H1 (cell line): ENCODE measurements around the gene CPXCR1. TPM values are rescaled to one million over a fixed set of nuclear protein-coding genes. Genes with fewer than 3 reads are reported as not detected.

Experiments
- CTCF ChIA-PET: fragments of 300-600 bp; sonication (Branson Sonifier 250); formaldehyde crosslinking; loops from one replicate; lab custom pipeline; 2021; ENCODE audit not compliant: partially characterized antibody; lab: Charles Lee
- POLR2A ChIA-PET: fragments of 300-600 bp; sonication (Branson Sonifier 250); formaldehyde crosslinking; loops from one replicate; lab custom pipeline; 2021; ENCODE audit warnings: inconsistent platforms; ENCODE audit not compliant: partially characterized antibody; lab: Charles Lee
- DNase-seq, 2 experiments: peaks; one replicate each; pipeline versions ENCODE4 v3.0.0 to v3.0.0-alpha.2; 2010 to 2022; ENCODE audit warnings: low spot score in 2 of 2, low read depth in 1 of 2, mixed read lengths in 1 of 2
- FAIRE-seq: peaks from 2 replicates; lab custom pipeline; 2011; peaks lifted over from hg19 to GRCh38; lab: Jason Lieb, UNC
- H2AFZ ChIP-seq: 2 replicates; pipeline ENCODE4 v1.8.1; 2012; ENCODE audit warnings: low read length, inconsistent platforms
- H2AK5ac ChIP-seq: 2 replicates; pipeline ENCODE4 v1.6.1; 2013; ENCODE audit warnings: low read depth, low read length
- H2BK120ac ChIP-seq: replicated peaks from 2 replicates; pipeline ENCODE3; 2013; ENCODE audit warnings: low read depth, low read length, inconsistent platforms
- H2BK12ac ChIP-seq: 2 replicates; pipeline ENCODE4 v1.6.1; 2013; ENCODE audit warnings: low read depth, low read length
- H2BK15ac ChIP-seq: 2 replicates; pipeline ENCODE4 v1.6.1; 2013; ENCODE audit warnings: low read length
- H2BK20ac ChIP-seq: 2 replicates; pipeline ENCODE4 v1.6.1; 2013; ENCODE audit warnings: low read length
- H2BK5ac ChIP-seq: 2 replicates; pipeline ENCODE4 v1.6.1; 2013; ENCODE audit warnings: low read depth, low read length
- H3K14ac ChIP-seq: 2 replicates; pipeline ENCODE4 v1.6.1; 2013; ENCODE audit warnings: inconsistent platforms; ENCODE audit not compliant: insufficient read length
- H3K18ac ChIP-seq: 2 replicates; pipeline ENCODE4 v1.6.1; 2013; ENCODE audit warnings: low read length; ENCODE audit errors: extremely low read depth
- H3K23ac ChIP-seq: 2 replicates; pipeline ENCODE4 v1.6.1; 2013; ENCODE audit warnings: inconsistent platforms; ENCODE audit not compliant: insufficient read length
- H3K23me2 ChIP-seq: 2 replicates; pipeline ENCODE4 v1.6.1; 2013; ENCODE audit warnings: low read depth, low read length
- H3K27ac ChIP-seq: 2 replicates; pipeline ENCODE4 v1.6.1; 2011; ENCODE audit warnings: low read depth, low read length, inconsistent platforms
- H3K27me3 ChIP-seq, 4 experiments: replicated peaks in 1 of 4; 1 replicate in 1 of 4; 2 replicates in 3 of 4; pipeline versions ENCODE4 v1.6.1 to v1.8.1; 2011 to 2013; ENCODE audit warnings: low read length in 3 of 4, mild to moderate bottlenecking in 3 of 4, inconsistent platforms in 2 of 4, mixed read lengths in 2 of 4, moderate library complexity in 1 of 4; ENCODE audit not compliant: control insufficient read depth in 3 of 4, insufficient read depth in 3 of 4; ENCODE audit errors: extremely low read depth in 1 of 4
- H3K36me3 ChIP-seq, 4 experiments: 2 replicates each; pipeline versions ENCODE4 v1.6.1 to v1.8.1; 2011 to 2013; ENCODE audit warnings: mild to moderate bottlenecking in 4 of 4, low read length in 3 of 4, moderate library complexity in 2 of 4, control low read depth in 1 of 4, inconsistent platforms in 1 of 4; ENCODE audit not compliant: insufficient read depth in 4 of 4, control insufficient read depth in 2 of 4
- H3K4ac ChIP-seq: replicated peaks from 2 replicates; pipeline ENCODE3; 2013; ENCODE audit warnings: low read length, low read depth, mixed read lengths, inconsistent platforms; ENCODE audit not compliant: insufficient read length
- H3K4me1 ChIP-seq, 4 experiments: replicated peaks in 1 of 4; 1 replicate in 1 of 4; 2 replicates in 3 of 4; pipeline versions ENCODE4 v1.6.1 to v1.8.1; 2011 to 2013; ENCODE audit warnings: low read length in 3 of 4, inconsistent platforms in 2 of 4, mixed read lengths in 1 of 4; ENCODE audit not compliant: insufficient read depth in 4 of 4, control insufficient read depth in 3 of 4
- H3K4me2 ChIP-seq, 2 experiments: 2 replicates each; pipeline versions ENCODE4 v1.6.1 to v1.8.1; 2011 to 2013; ENCODE audit warnings: low read depth in 2 of 2, low read length in 2 of 2, control low read depth in 1 of 2, inconsistent platforms in 1 of 2, mild to moderate bottlenecking in 1 of 2; ENCODE audit not compliant: insufficient read depth in 1 of 2
- H3K4me3 ChIP-seq, 4 experiments: fragments of 200-600, 300-600 bp in 1 of 4; sonication (generic), shearing (Covaris generic), sonication (Bioruptor Twin) in 1 of 4; 2 replicates each; pipeline versions ENCODE4 v1.5.1 to v1.8.1; 2011 to 2016; ENCODE audit warnings: low read length in 4 of 4, low read depth in 3 of 4, control low read depth in 2 of 4, inconsistent platforms in 2 of 4, mild to moderate bottlenecking in 2 of 4, mixed read lengths in 1 of 4, moderate library complexity in 1 of 4; ENCODE audit not compliant: insufficient read depth in 2 of 4; ENCODE audit errors: extremely low read depth in 1 of 4
- H3K56ac ChIP-seq: replicated peaks from 2 replicates; pipeline ENCODE3; 2013; ENCODE audit warnings: low read depth, mild to moderate bottlenecking, mixed read lengths, low read length, inconsistent platforms; ENCODE audit not compliant: insufficient read length
- H3K79me1 ChIP-seq: 2 replicates; pipeline ENCODE4 v1.6.1; 2013; ENCODE audit warnings: low read depth, low read length, control low read depth
- H3K79me2 ChIP-seq, 2 experiments: 2 replicates each; pipeline versions ENCODE4 v1.6.1 to v1.8.1; 2012 to 2013; ENCODE audit warnings: low read length in 2 of 2, mild to moderate bottlenecking in 2 of 2, inconsistent platforms in 1 of 2; ENCODE audit not compliant: insufficient read depth in 2 of 2, control insufficient read depth in 1 of 2
- H3K9ac ChIP-seq, 4 experiments: replicated peaks in 1 of 4; 1 replicate in 1 of 4; 2 replicates in 3 of 4; pipeline versions ENCODE4 v1.6.1 to v1.8.1; 2011 to 2013; ENCODE audit warnings: low read depth in 3 of 4, low read length in 3 of 4, control low read depth in 2 of 4, mild to moderate bottlenecking in 2 of 4, moderate library complexity in 2 of 4, inconsistent platforms in 1 of 4; ENCODE audit errors: extremely low read depth in 1 of 4
- H3K9me3 ChIP-seq, 2 experiments: 2 replicates each; pipeline versions ENCODE4 v1.6.1 to v1.8.1; 2012 to 2013; ENCODE audit warnings: mild to moderate bottlenecking in 2 of 2, moderate library complexity in 2 of 2, control low read depth in 1 of 2, inconsistent platforms in 1 of 2, low read depth in 1 of 2, low read length in 1 of 2, mixed read lengths in 1 of 2; ENCODE audit not compliant: insufficient read depth in 2 of 2
- H4K20me1 ChIP-seq, 2 experiments: replicated peaks in 1 of 2; 2 replicates each; pipeline versions ENCODE3 to v1.8.1; 2011 to 2013; ENCODE audit warnings: inconsistent platforms in 2 of 2, low read length in 2 of 2, mild to moderate bottlenecking in 1 of 2; ENCODE audit not compliant: insufficient read depth in 2 of 2, control insufficient read depth in 1 of 2
- H4K5ac ChIP-seq: 2 replicates; pipeline ENCODE4 v1.6.1; 2013; ENCODE audit warnings: low read length, low read depth, mixed read lengths, inconsistent platforms; ENCODE audit not compliant: insufficient read length
- H4K8ac ChIP-seq: 2 replicates; pipeline ENCODE4 v1.8.0; 2013; ENCODE audit warnings: mild to moderate bottlenecking, moderate library complexity, low read length, inconsistent platforms; ENCODE audit not compliant: insufficient read depth; ENCODE audit errors: extremely low read depth
- H4K91ac ChIP-seq: replicated peaks from 2 replicates; pipeline ENCODE3; 2013; ENCODE audit warnings: low read length, mixed read lengths, inconsistent platforms; ENCODE audit not compliant: insufficient read length
- CBX8 ChIP-seq: fragments of 300-800, 300-1000 bp; sonication (generic); IDR thresholded peaks from 2 replicates; pipeline ENCODE4 v1.7.1; 2016; ENCODE audit warnings: low read depth, low read length, borderline replicate concordance
- KDM1A ChIP-seq: fragments of 200-600, 300-600 bp; sonication (generic); IDR thresholded peaks from 2 replicates; pipeline ENCODE4 v1.7.1; 2016; ENCODE audit warnings: mild to moderate bottlenecking, low read length, borderline replicate concordance
- RAD21 ChIP-seq, 2 experiments: IDR thresholded peaks in 1 of 2; conservative IDR thresholded peaks in 1 of 2; 2 replicates each; pipeline ENCODE4 v1.6.1; 2011; ENCODE audit warnings: low read depth in 2 of 2, low read length in 2 of 2, improper control_type of control experiment in 1 of 2, inconsistent platforms in 1 of 2, mild to moderate bottlenecking in 1 of 2, moderate library complexity in 1 of 2
- SP2 ChIP-seq: IDR thresholded peaks from 2 replicates; pipeline ENCODE4 v1.6.1; 2012; ENCODE audit warnings: mild to moderate bottlenecking, low read length, inconsistent platforms
- USF2 ChIP-seq: IDR thresholded peaks from 2 replicates; pipeline ENCODE4 v1.6.1; 2011; ENCODE audit warnings: low read length, improper control_type of control experiment
- WGBS, 2 experiments: shearing (Covaris generic) in 1 of 2; methylation state at CpG; one replicate each; pipeline versions ENCODE4 v1.1.6 to v1.1.7; 2013 to 2015; ENCODE audit warnings: low lambda C conversion rate in 2 of 2, mixed read lengths in 2 of 2, inconsistent platforms in 1 of 2, low coverage in 1 of 2, missing lambda C conversion rate in 1 of 2; ENCODE audit not compliant: insufficient replicate concordance in 2 of 2, insufficient coverage in 1 of 2, insufficient read length in 1 of 2; ENCODE audit errors: extremely low coverage in 1 of 2, missing lambda C conversion rate in 1 of 2; 5-methylcytosine and 5-hydroxymethylcytosine counted together
- polyA plus RNA-seq, 7 experiments: library from polyadenylated mRNA; depleted of rRNA in 3 of 7; stranded (reverse) in 5 of 7; unstranded in 2 of 7; fragments of >200 nt in 5 of 7; fragments of 200-250 nt in 2 of 7; gene quantifications; 1 replicate in 5 of 7; 2 replicates in 1 of 7; 4 replicates in 1 of 7; pipeline versions ENCODE4 v1.2.1 to v1.2.3, GENCODE V29; 2011 to 2013; ENCODE audit warnings: missing spikeins in 2 of 7, mixed read lengths in 2 of 7
- total RNA-seq: library from RNA; stranded (reverse); fragmentation: NEBNext Ultra II Directional; extraction: Animal tissue kit (Norgen Biotek cat#: 25700); gene quantifications from 2 replicates; pipeline ENCODE4 v1.2.1, GENCODE V29; 2021

Gene CPXCR1
- total and polyA plus RNA-seq, 2 of the 8 experiments (the other 6 are each of a cell fraction or from before 2014, with no cell fraction given), result not detected

- no peak overlapping the region for H2BK20ac ChIP-seq
- no peak overlapping the region for H4K8ac ChIP-seq
- H4K91ac ChIP-seq, result no peak overlapping the region
- CTCF ChIA-PET, result no interaction called here
- H2BK15ac ChIP-seq, result no peak overlapping the region
- no peak overlapping the region for H2BK12ac ChIP-seq
- H3K36me3 ChIP-seq, result no peaks in the 10 kb centered on the region
- H4K20me1 ChIP-seq, result no peaks in the 10 kb centered on the region
- DNase-seq (no peak), FAIRE-seq (no peak)
- no peak overlapping the region for H3K18ac ChIP-seq
- H2BK5ac ChIP-seq, result no peak overlapping the region
- H3K4me2 ChIP-seq, result no peak overlapping the region
- no peaks in the 10 kb centered on the region for H3K9me3 ChIP-seq
- no peak overlapping the region for H3K4ac ChIP-seq
- no peaks in the 10 kb centered on the region for H3K4me1 ChIP-seq
- H3K79me1 ChIP-seq, result no peaks in the 10 kb centered on the region
- H3K4me3 ChIP-seq, result no peak overlapping the region
- H3K14ac ChIP-seq, result no peak overlapping the region
- H3K9ac ChIP-seq, result no peak overlapping the region
- H3K27ac ChIP-seq, result no peak overlapping the region
- no peak overlapping the region for H2AFZ ChIP-seq
- WGBS, 2 experiments, result 100% methylated on average over 2 of the region's 4 CpGs; no CpG with 5 or more reads in 1 of the 2 experiments
- H3K79me2 ChIP-seq, result no peaks in the 10 kb centered on the region
- TF ChIP-seq USF2, result no peak
- no peak for TF ChIP-seq RAD21 (IDR thresholded peaks at IDR 0.05 in 1 of 2, conservative IDR thresholded peaks at IDR 0.05 in 1 of 2; ENCODE audit: low read depth in 2 of 2, low read length in 2 of 2)
- TF ChIP-seq SP2, result no peak
- TF ChIP-seq KDM1A, result no peak
- TF ChIP-seq CBX8, result no peak
- H3K56ac ChIP-seq, result no peak overlapping the region
- POLR2A ChIA-PET, result no interaction called here
- no peak overlapping the region for H3K23ac ChIP-seq
- H3K23me2 ChIP-seq, result no peaks in the 10 kb centered on the region
- no peak overlapping the region for H4K5ac ChIP-seq
- H3K27me3 ChIP-seq, result no peaks in the 10 kb centered on the region
- no peak overlapping the region for H2BK120ac ChIP-seq
- H2AK5ac ChIP-seq, result no peak overlapping the region
Observed at GRCh38 chrX:88735835-88736234, 11.2 kb upstream of the CPXCR1 start.
